Measurements from ENCODE around the gene SLC4A1AP.

Gene SLC4A1AP

DNA sequence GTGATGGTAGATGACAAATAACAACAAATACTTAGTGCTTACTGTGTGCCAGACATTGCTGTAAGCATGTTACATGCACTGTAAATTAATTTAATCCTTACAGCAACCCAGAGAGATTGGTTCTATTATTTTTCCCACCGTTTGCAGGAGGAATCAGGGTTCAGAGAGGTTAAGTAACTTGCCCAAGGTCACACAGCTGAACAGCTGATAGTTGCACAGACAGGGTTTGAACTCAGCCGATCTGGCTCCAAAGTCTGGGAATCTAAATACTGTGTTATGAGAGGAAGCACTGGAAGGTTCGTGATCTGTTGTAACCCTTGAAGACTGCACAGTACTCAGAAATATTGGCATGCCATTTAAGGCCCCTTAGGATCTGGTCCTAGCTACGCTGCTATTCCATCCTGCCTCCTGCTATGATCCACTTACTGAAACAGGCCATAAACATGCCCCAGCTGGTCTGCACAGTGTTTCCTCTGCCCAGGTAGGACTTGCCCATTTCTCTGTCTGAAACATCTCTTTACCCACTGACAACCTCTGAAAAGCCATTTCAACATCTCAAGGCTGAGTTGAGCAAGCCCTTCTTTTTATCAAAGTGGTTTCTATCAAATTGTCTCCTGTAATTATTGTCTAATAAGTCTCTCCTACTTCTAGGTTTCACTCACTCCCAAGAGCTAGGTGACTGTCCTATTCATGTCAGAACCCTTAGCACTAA is 67.4 kb downstream of the SLC4A1AP start:
- H3K27me3 Mint-ChIP-seq, result peaks cover 15% of the 10 kb centered on the region
- no peaks in the 10 kb centered on the region for H3K9me3 Mint-ChIP-seq
- no peak overlapping the region for H3K4me3 Mint-ChIP-seq
- ATAC-seq, result no peak
- no peak overlapping the region for H3K27ac Mint-ChIP-seq
- no peaks in the 10 kb centered on the region for H3K36me3 Mint-ChIP-seq
- peaks cover 15% of the 10 kb centered on the region for H3K4me1 Mint-ChIP-seq

DNA sequence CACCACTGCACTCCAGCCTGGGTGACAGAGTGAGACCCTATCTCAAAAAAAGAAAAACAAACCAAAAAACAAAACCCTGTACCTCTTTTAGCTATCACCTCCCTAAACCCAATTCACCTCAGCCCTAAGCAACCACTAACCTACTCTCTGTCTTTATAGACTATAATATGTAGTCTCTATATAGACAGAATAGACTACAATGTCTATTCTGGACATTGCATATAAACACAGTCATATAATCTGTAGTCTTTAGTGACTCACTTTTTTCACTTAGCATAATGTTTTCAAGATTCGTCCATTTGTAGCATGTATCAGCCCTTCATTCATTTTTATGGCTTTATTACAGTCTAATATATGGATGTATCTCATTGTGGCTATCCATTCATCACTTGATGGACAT is 70.6 kb downstream of the SLC4A1AP start:
- Mint-ChIP-seq H3K4me3 (no peak overlapping the region), H3K4me1 (peaks cover 15% of the 10 kb centered on the region), H3K27me3 (peaks cover 40% of the 10 kb centered on the region), H3K27ac (no peak overlapping the region), H3K36me3 (no peaks in the 10 kb centered on the region), H3K9me3 (peaks cover 5% of the 10 kb centered on the region)
- no peak for ATAC-seq

DNA sequence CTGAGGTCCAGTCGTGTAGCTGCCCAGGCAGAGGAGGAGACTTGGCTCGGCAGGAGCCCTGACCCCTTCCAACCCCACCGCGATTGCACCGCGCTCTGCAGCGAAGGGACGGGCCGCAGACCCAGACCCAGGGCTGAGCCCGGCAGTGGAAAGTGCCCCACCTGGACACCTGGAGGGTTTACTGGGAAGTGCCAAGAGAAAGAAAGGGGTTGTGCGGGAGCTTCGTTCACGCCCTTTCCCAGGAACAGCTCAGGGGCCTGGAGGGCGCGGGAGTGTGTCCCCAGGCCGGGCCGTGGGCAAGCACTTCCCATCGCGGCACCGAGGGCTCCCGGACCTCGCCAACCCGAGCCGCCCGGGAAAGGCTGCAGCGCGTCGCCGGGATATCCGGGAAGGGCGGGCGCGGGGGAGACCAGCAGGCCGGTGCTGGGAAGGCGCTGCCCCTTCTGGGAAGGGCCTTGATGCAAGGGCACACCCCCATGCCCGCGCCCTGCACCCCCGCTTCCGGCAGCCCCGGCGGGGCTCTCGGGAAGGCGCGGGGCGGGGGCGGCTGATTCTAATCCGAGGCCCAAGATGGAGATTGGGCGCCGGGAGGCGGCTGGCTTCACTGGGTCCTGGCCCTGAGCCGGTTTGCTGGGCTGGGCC is 71.7 kb downstream of the SLC4A1AP start:
- H3K27me3 Mint-ChIP-seq, result peaks cover 41% of the 10 kb centered on the region
- no peaks in the 10 kb centered on the region for H3K36me3 Mint-ChIP-seq
- peak; percentile 59 for ATAC-seq
- peak overlapping the region; percentile 59 for H3K4me3 Mint-ChIP-seq
- peaks cover 5% of the 10 kb centered on the region for H3K9me3 Mint-ChIP-seq
- peaks cover 11% of the 10 kb centered on the region for H3K4me1 Mint-ChIP-seq
- H3K27ac Mint-ChIP-seq, result no peak overlapping the region

DNA sequence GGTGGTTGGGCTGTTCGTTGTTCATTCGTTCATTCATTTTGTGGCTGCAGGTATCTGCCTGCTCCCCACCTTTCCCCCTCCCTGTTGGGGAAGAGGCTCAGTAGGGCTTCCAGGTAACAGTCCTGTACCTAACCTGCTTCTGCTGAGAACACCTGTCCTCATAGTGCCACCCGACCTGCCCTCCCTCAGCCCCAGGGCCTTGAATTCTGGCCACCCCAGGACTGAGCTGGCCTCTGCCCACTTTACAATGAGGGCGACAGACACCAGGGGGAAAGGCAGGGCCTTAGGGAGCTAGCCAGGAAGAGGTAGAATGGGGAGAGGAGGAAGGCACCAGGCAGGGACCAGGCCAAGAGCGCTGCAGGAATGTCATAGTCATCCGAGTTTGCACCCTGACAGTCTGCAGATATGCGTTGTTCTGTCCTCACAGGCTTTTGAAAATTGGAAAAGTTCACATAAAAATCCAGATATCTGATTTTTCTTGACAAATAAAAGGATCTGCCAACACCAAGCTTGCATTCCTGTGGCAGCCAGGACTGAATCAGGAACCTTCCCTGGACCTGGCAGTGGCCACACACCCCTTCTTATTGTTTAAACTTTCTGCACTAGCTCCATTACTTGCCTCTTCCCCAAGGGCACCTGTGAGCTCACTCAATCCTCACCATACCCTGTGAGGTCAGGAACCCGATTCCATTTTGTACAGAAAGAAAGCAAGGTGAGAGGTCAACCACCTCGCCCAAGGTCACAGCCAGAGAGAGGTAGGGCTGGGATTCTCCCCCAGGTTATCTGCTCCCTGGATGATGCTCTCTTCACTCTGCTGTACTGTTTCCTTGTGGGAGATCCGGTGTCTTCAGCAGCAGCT is 72.6 kb downstream of the SLC4A1AP start:
- Mint-ChIP-seq H3K36me3 (no peaks in the 10 kb centered on the region), H3K4me3 (peak overlapping the region; percentile 31), H3K27me3 (peaks cover 46% of the 10 kb centered on the region), H3K27ac (no peak overlapping the region), H3K9me3 (peaks cover 7% of the 10 kb centered on the region), H3K4me1 (peaks cover 5% of the 10 kb centered on the region)
- no peak for ATAC-seq

DNA sequence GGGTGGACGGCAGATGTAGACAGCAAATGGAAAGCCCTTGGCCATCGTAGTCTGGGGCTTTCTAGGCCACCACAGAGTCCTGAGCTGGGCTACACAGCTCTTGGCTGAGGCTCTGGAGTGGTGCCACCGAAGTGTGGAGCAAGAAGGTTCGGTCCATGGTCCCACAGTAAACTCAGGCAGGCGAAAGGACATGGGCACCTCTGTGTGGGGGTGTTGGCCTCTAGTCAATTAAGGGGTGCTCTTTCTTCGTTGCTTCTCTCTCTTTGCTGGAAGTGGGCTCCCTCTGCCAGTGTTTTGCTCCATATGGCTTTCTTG is 73.2 kb downstream of the SLC4A1AP start:
- no peaks in the 10 kb centered on the region for H3K36me3 Mint-ChIP-seq
- peaks cover 50% of the 10 kb centered on the region for H3K27me3 Mint-ChIP-seq
- peaks cover 7% of the 10 kb centered on the region for H3K9me3 Mint-ChIP-seq
- no peak for ATAC-seq
- H3K4me1 Mint-ChIP-seq, result peaks cover 5% of the 10 kb centered on the region
- H3K4me3 Mint-ChIP-seq, result no peak overlapping the region
- no peak overlapping the region for H3K27ac Mint-ChIP-seq

DNA sequence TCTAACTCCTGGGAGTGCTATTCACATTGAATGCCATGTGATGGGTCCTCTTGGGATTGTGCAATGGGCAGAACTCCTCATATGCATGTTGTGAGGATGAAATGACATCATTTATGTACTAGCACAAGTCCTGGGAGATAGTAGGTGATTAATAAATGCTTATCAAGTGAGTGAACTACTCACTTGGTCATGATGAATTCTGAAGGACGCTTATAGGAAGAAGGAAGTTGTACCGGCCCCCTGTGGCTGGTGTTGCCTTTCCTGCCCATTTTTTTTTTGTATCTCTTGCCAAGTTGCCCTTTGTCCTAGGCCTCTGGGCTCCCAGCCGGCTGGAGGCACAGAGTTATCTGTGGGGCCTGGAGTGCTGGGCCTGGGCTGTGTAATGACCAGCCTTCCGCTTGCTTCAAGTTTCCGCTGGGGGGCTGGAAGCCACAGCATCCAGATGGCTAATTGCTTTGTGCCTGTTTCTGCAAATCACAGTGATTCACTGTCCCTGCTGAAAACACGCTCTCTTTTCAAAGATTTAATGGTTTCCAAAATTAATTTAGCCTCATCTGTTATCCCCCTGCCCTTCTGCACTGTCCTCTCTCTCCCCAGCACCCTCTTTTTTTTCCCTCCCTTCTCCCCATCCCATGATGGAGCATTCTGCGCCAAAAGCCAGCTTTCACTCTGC is 74.1 kb downstream of the SLC4A1AP start:
- no peaks in the 10 kb centered on the region for H3K36me3 Mint-ChIP-seq
- peaks cover 50% of the 10 kb centered on the region for H3K27me3 Mint-ChIP-seq
- peaks cover 5% of the 10 kb centered on the region for H3K4me1 Mint-ChIP-seq
- H3K4me3 Mint-ChIP-seq, result no peak overlapping the region
- no peak for ATAC-seq
- peaks cover 7% of the 10 kb centered on the region for H3K9me3 Mint-ChIP-seq
- no peak overlapping the region for H3K27ac Mint-ChIP-seq

DNA sequence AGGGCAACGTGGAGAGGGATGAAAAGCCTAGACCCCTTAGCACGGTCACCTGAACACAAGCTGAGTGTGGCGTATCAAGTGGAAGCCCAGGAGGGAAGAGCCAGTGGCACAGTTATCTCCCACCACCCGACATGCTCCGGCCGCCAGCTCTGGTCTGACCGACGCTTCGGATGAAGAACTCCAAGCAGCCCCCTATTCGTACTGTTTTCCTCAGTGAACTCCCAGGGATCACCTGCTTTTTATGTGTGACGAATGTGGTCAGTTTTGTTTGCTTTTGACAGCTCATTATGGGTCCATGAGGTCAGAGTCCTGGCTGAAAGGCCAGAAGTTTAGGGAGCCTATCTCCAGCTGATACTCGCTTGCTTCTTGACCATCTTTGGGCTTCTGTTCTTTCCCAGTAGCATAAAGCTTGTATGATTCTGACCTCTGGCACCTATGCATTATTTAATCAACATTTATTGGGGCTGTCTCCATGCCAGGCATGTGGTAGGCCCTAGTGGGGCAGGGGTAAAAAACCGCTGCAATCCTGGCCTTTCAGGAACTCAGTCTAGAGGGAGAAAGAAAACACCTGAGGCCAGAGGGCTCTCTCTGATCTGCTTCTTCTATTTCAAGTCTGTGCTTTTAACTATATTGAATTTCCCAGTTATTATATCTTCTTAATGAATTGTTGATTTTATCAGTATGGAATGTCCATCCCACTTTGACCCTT is 74.8 kb downstream of the SLC4A1AP start:
- no peak for ATAC-seq
- H3K9me3 Mint-ChIP-seq, result peaks cover 7% of the 10 kb centered on the region

DNA sequence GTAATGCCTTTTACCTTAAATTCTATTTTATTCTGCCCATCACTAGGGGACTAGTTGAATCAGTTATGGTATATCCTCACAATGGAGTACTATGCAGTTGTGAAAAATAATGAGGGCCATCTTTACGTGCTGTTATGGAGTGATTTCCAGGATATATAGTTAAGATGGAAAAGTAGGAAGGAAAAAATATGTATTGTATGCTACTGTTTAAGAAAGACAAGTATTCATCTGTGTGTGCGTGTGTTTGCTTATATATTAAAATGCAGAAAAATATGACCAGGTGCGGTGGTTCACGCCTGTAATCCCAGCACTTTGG is 75.3 kb downstream of the SLC4A1AP start:
- peaks cover 5% of the 10 kb centered on the region for H3K4me1 Mint-ChIP-seq
- no peaks in the 10 kb centered on the region for H3K36me3 Mint-ChIP-seq
- no peak overlapping the region for H3K4me3 Mint-ChIP-seq
- no peak overlapping the region for H3K27ac Mint-ChIP-seq
- H3K27me3 Mint-ChIP-seq, result peaks cover 50% of the 10 kb centered on the region
- peaks cover 7% of the 10 kb centered on the region for H3K9me3 Mint-ChIP-seq
- no peak for ATAC-seq

More for the DNA sequence above, 74.8 kb downstream of the SLC4A1AP start:
- Mint-ChIP-seq H3K27me3 (peaks cover 50% of the 10 kb centered on the region), H3K4me3 (no peak overlapping the region), H3K36me3 (no peaks in the 10 kb centered on the region), H3K27ac (no peak overlapping the region), H3K4me1 (peaks cover 5% of the 10 kb centered on the region)

DNA sequence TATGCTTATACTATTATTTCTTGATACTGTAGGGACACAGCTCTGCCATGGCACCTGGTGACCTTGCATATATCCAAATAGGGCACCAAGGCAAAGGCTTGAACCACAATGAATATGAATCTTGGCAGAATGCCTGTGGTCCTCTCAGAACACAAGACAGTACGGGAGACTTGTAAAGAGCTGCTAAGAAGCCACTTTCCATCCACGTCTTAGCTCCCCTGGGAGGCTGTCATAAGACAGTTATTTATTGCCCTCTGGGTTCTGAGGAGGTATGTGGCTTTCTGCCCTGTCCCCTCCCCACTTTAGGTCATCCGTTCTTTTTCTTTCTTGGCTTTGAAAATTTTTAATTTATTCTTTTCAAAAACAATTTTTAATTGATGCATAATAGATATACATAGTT is 78.0 kb downstream of the SLC4A1AP start:
- H3K9me3 Mint-ChIP-seq, result peaks cover 11% of the 10 kb centered on the region
- no peaks in the 10 kb centered on the region for H3K36me3 Mint-ChIP-seq
- ATAC-seq, result peak; percentile 27
- H3K4me3 Mint-ChIP-seq, result no peak overlapping the region
- H3K4me1 Mint-ChIP-seq, result no peaks in the 10 kb centered on the region
- no peak overlapping the region for H3K27ac Mint-ChIP-seq
- peaks cover 44% of the 10 kb centered on the region for H3K27me3 Mint-ChIP-seq

DNA sequence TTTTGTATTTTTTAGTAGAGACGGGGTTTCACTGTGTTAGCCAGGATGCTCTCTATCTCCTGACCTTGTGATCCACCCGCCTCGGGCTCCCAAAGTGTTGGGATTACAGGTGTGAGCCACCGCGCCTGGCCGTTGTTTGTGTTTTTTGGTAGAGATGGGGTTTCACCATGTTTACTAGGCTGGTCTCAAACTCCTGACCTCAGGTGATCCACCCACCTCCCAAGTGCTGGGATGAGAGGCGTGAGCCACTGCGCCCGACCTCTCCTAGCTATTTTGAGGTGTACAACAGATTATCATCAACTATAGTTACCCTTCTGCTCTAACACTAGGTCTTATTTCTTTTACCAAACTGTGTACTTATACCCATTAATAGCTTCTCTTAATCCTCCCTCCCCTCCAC is 78.9 kb downstream of the SLC4A1AP start:
- no peak for ATAC-seq
- Mint-ChIP-seq H3K4me3 (no peak overlapping the region), H3K4me1 (no peaks in the 10 kb centered on the region), H3K27ac (no peak overlapping the region), H3K36me3 (no peaks in the 10 kb centered on the region), H3K9me3 (peaks cover 11% of the 10 kb centered on the region), H3K27me3 (peaks cover 36% of the 10 kb centered on the region)

All from stimulated activated memory B cell treated with anti-CD40 and anti-IgM and Interleukin-4, amounts not matched to agents 10 μg/mL and 1 μg/mL and 100 μg/mL, for 72 hours (primary cell).